Measurements from ENCODE around the gene KCNJ1.

KCNJ1 gene

GRCh38 chr11:128901653-128902514, 34.8 kb upstream of the KCNJ1 start:
- DNase-seq = no peak

DNA sequence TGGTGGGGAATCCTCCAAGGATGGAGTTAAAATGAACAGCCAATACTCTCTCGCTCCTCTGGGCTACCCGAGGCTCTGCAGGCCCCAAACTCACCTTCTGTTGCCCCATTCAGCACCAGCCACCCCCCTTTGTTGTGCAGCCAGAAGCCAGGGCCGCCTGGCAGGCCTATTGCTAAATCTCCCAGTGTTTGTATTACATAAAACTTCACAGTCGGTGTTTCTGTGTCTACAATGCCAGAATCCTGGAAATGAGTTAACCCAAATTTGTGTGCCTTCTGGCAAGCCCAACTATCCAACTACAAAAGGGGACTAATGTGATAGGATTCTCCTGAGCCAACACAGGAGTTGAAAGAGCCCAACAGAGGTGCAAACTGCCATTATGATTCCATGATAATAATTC, 33.4 kb upstream of the KCNJ1 start:
- DNase-seq = no peak

GRCh38 chr11:128898580-128899344, 31.7 kb upstream of the KCNJ1 start:
- no peak for DNase-seq

GRCh38 chr11:128897826-128898225, 30.7 kb upstream of the KCNJ1 start:
- DNase-seq = no peak

GRCh38 chr11:128896356-128896755, 29.3 kb upstream of the KCNJ1 start:
- no peak for DNase-seq

DNA sequence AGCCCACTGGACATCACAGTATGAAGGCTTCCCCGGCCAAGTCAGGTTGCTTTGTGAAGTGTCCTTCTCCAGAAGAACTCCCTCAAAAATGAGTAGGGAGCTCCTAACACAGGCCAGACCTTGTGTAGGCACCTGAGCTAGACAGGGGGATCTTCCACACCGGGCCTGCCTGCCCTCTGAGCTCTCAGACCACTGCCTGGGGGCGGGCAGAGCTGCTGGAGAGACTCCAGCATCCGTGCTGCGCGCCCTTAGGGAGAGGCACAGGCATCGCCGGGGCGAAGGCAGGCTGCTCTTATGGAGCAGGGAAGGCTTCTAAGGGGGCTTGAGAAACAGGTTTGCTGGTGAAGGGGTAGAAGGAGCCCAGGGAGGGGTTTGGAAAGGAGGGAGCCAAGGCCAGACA, 28.4 kb upstream of the KCNJ1 start:
- no peak for DNase-seq

DNA sequence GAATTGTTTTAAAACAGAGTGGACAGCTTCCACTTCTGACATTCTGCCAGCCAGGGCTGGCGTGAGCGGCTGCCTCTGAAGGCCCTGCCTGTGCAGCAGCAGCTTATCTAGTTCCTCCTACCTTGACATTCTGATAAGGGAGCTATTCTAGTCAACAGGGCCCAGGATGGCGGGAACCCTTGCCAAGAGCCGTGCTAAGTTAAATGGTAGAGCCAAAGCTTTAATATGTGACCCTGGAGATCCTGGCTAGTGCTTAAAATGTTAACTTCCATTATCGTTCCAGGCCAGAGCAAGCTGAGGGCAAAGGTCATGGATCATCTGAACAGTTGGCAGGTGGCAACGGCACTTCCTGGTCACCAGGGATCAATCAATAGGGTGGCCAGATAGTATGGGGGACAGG, 27.6 kb upstream of the KCNJ1 start:
- no peak for DNase-seq

- DNase-seq = no peak
Observed at GRCh38 chr11:128894286-128894681, 27.2 kb upstream of the KCNJ1 start.

DNA sequence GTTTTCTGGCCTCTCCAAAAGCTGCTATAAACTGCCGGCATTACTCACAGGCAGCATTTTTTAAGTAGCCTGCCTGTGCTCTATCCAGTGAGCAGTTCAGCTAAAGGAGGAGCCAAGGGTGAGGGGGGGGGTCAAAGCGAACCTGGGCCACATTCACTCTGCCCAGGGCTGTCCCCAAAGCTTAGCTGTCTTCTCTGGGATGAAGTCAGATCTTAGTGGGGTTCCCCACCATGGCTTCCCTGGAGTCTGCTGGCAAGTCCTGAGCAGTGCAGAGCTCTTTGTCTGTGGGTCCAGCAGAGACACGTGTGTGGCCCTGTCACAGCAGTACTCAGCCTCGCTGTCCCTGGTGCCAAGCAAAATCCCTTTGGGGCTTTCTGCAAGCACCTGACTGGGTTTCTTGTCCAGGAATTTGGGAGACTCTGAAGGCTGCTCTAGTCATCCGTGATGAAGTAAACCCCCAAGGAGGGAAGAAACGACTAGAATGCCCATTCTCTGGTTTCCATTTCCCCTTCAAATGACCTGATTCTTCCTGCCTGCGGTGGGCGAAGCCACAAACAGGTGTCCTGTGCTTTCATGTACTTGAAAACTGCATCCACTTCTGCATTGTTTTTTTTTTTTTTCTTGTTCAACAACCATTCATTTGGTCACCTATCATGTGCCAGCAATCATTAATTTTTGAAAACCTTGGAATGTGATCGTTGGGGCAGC, 26.6 kb upstream of the KCNJ1 start:
- no peak for DNase-seq

- DNase-seq = no peak
Observed at GRCh38 chr11:128892866-128893565, 25.9 kb upstream of the KCNJ1 start.

DNA sequence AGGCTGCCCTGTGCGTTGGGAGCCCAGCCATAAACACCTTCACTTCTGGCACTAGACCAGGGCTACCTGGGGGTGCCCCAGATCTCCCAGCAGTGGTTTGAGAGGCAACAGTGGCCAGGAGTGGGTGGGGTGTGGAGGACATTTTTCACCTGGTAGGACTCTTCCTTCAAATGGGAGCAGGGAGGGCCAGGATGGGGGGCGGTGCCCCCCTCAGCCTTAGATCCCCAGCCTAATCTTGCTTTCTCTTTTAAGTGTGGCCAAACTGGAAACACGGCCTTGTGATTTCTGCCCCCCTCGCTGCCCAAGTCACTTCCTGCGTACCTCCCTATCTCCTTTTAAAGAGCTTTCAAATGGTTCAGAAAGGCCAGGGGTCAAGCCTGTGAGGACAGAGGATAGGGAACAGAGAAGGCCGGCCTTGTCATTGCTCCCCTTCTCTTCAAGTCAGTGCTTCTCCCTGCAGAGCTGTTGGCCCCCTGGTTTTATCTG, 24.9 kb upstream of the KCNJ1 start:
- no peak for DNase-seq

GRCh38 chr11:128890543-128891368, 23.7 kb upstream of the KCNJ1 start, which contains the start of gene KCNJ5:
KCNJ5 (plus strand) TSS chr11:128891356; CDS start chr11:128911274, 19,918 bp downstream.
- peak; percentile 40 for DNase-seq

GRCh38 chr11:128890216-128890542, 23.1 kb upstream of the KCNJ1 start:
- no peak for DNase-seq

GRCh38 chr11:128889657-128890213, 22.6 kb upstream of the KCNJ1 start:
- DNase-seq = no peak

- DNase-seq = no peak
Observed at GRCh38 chr11:128888034-128888985, 21.2 kb upstream of the KCNJ1 start.

GRCh38 chr11:128886406-128887124, 19.5 kb upstream of the KCNJ1 start:
- DNase-seq = peak; percentile 17

DNA sequence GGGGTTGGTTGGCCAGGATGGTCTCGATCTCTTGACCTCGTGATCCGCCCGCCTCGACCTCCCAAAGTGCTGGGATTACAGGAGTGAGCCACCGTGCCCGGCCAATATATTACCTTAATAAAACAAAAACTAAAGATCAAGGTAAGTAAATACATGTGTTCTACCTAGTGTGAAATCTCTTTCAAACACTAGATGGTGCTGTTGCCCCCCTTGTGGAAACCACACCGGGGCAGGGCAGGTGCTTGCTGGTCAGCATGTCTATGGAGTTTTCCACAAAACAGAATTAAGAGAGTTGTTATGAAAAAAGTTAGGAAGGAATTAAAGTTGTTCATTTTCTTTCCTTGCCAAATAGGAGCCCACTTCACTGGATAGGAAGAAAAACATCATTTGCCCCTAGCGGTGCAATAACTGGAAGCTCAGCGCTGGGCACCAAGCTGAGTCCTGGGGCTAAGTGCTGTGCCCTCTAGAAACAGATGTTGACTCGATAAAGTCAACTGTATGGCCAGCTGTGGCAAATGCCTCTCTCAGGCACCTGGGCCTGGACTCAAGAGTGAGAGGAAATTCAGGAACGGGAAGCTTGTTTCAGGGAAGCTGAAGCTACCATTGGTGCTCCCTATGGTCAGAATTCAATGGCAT, 17.7 kb upstream of the KCNJ1 start:
- peak; percentile 64 for DNase-seq

GRCh38 chr11:128884054-128884453, 17.0 kb upstream of the KCNJ1 start:
- no peak for DNase-seq

DNA sequence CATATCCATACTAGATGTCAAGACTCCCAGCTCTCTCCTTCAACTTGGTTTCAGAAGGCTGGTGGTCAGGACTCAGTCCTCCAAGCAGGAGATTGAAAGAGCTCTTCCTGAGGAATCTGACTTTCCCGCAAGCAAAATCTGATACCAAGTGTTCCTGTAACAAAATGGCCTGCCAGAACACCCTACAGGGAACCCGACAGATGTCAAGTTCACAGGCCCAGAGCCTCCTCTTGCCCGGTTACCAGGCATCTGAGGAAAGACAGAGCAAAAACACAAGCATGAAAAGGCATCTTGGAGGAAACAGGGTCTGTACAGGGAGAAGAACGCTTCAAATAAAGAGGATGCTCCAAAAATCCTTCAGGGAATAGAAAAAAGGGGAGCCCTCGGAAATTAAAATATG, 15.4 kb upstream of the KCNJ1 start:
- DNase-seq = no peak
